Ishikawa (cell line): ENCODE data around the gene NUAK1.

Source experiments
- CEBPB ChIP-seq: IDR thresholded peaks from 2 replicates; pipeline ENCODE4 v1.6.1; 2012
- CREB1 ChIP-seq: IDR thresholded peaks from 2 replicates; pipeline ENCODE4 v1.6.1; 2012; ENCODE audit warnings: low read depth
- EGR1 ChIP-seq: IDR thresholded peaks from 2 replicates; pipeline ENCODE4 v1.6.1; 2012
- EP300 ChIP-seq: IDR thresholded peaks from 2 replicates; pipeline ENCODE4 v1.6.1; 2012; ENCODE audit warnings: borderline replicate concordance
- FOXM1 ChIP-seq: IDR thresholded peaks from 2 replicates; pipeline ENCODE4 v1.6.1; 2012; ENCODE audit warnings: low read depth, borderline replicate concordance
- NFIC ChIP-seq: IDR thresholded peaks from 2 replicates; pipeline ENCODE4 v1.6.1; 2012
- RAD21 ChIP-seq: IDR thresholded peaks from 2 replicates; pipeline ENCODE4 v1.6.1; 2012; ENCODE audit warnings: low read depth
- TAF1 ChIP-seq: IDR thresholded peaks from 2 replicates; pipeline ENCODE4 v1.6.1; 2012; ENCODE audit warnings: low read depth, mild to moderate bottlenecking
- TCF12 ChIP-seq: IDR thresholded peaks from 2 replicates; pipeline ENCODE4 v1.6.1; 2012; ENCODE audit warnings: low read depth
- TEAD4 ChIP-seq: IDR thresholded peaks from 2 replicates; pipeline ENCODE4 v1.6.1; 2012
- YY1 ChIP-seq: IDR thresholded peaks from 2 replicates; pipeline ENCODE4 v1.6.1; 2012; ENCODE audit warnings: low read depth
- ZBTB7A ChIP-seq: IDR thresholded peaks from 2 replicates; pipeline ENCODE4 v1.6.1; 2012; ENCODE audit warnings: low read depth
- TF ChIP-seq, protein P1 (sequence below): IDR thresholded peaks from 2 replicates; pipeline ENCODE4 v1.6.1; 2012
- TF ChIP-seq, protein P2 (sequence below): IDR thresholded peaks from 2 replicates; pipeline ENCODE4 v1.6.1; 2012; ENCODE audit warnings: low read depth, mild to moderate bottlenecking
- TF ChIP-seq, protein P3 (sequence below): IDR thresholded peaks from 2 replicates; pipeline ENCODE4 v1.6.1; 2012

Gene NUAK1

DNA sequence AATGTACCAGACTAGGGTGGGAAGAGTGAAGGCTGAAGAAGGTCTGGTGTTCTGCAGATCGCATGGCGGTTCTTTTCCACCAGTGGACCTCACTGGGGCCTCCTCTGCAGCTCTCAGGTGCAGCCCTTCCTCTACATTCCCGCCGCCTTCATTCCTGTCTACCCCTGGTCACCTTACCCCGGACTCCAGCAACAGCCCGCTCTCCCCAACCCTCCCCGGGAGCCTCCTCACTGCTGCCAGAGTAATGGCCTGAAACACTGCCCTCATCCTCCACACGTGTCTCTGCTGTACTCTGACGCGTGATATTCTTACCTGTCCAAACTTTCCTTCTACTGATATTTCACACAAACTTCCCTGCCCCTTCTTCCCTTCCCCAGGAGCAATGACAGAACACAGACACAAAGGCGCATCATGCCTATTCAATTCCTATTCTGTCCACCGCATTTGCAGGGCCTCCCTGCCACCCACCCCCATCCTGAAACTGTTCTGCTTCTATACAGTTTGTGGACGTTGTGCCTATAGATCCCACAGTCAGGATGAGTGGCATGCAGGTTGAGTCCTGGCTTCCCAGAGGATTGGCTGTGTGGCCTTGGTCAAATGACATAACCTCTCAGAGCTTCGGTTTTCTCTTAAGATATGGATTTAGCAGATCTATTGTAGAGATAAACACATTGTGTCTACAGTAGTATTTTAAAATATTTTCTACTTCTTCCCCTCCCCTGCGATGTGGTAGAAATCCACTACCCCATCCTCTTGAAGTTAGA lies 1.7 kb upstream of the NUAK1 start:
- TF ChIP-seq, protein P1, sequence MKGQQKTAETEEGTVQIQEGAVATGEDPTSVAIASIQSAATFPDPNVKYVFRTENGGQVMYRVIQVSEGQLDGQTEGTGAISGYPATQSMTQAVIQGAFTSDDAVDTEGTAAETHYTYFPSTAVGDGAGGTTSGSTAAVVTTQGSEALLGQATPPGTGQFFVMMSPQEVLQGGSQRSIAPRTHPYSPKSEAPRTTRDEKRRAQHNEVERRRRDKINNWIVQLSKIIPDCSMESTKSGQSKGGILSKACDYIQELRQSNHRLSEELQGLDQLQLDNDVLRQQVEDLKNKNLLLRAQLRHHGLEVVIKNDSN = no peak
- TF ChIP-seq TAF1 (no peak), TEAD4 (no peak), EGR1 (no peak), TCF12 (no peak), NFIC (no peak), CREB1 (no peak), YY1 (no peak), FOXM1 (no peak), ZBTB7A (no peak), CEBPB (no peak)
- TF ChIP-seq, protein P2, sequence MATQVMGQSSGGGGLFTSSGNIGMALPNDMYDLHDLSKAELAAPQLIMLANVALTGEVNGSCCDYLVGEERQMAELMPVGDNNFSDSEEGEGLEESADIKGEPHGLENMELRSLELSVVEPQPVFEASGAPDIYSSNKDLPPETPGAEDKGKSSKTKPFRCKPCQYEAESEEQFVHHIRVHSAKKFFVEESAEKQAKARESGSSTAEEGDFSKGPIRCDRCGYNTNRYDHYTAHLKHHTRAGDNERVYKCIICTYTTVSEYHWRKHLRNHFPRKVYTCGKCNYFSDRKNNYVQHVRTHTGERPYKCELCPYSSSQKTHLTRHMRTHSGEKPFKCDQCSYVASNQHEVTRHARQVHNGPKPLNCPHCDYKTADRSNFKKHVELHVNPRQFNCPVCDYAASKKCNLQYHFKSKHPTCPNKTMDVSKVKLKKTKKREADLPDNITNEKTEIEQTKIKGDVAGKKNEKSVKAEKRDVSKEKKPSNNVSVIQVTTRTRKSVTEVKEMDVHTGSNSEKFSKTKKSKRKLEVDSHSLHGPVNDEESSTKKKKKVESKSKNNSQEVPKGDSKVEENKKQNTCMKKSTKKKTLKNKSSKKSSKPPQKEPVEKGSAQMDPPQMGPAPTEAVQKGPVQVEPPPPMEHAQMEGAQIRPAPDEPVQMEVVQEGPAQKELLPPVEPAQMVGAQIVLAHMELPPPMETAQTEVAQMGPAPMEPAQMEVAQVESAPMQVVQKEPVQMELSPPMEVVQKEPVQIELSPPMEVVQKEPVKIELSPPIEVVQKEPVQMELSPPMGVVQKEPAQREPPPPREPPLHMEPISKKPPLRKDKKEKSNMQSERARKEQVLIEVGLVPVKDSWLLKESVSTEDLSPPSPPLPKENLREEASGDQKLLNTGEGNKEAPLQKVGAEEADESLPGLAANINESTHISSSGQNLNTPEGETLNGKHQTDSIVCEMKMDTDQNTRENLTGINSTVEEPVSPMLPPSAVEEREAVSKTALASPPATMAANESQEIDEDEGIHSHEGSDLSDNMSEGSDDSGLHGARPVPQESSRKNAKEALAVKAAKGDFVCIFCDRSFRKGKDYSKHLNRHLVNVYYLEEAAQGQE = no peak

DNA sequence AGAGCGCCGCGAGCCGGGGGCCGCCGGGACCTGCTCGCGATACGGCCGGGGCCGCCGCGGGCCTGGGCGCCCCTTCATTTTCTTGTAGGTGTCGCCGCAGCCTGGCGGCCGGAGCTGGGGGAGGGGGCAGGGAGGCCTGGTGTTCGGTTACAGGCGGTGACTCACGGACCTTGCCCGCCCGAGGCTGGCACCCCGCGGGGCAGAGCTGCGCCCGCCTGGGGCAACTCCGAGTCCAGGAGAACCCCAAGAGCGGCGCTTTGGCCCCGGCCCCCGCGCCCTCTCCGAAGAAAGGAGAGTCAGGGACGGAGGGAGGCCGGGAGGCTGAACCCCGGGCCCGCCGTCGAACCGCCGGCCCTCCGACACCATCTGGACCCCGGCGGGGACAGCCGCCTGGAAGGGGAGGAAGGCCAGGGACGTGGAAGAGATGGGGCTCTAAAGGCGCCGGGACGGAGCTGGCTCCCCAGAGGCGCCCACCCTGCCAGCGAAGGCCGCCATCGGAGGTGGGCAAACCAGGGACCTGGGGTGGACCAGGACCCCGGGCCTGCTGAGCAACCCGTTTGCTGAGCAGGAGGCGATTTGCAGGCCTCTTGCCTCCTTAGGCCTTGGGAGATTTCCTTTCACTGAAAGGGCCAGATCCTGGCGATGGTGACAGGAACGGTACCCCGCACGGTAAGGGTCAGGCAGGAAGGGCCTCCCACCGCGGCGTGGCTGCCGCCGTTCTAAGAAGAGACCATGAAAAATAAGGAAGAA lies 843 bp upstream of the NUAK1 start:
- TF ChIP-seq RAD21 (no peak), TCF12 (peak; percentile 80), TAF1 (peak; percentile 39; the same call in 1 of the 2 replicates), TEAD4 (no peak), ZBTB7A (peak; percentile 58; the same call in 1 of the 2 replicates), EP300 (peak; percentile 57; the same call in 1 of the 2 replicates), EGR1 (no peak), CEBPB (no peak), YY1 (peak; percentile 57; the same call in 1 of the 2 replicates), FOXM1 (no peak), NFIC (0 out of 2 replicates have a peak, but pooled peaks have one; percentile 23)
- TF ChIP-seq, protein P3, sequence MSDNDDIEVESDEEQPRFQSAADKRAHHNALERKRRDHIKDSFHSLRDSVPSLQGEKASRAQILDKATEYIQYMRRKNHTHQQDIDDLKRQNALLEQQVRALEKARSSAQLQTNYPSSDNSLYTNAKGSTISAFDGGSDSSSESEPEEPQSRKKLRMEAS = 0 out of 2 replicates have a peak, but pooled peaks have one; percentile 44

DNA sequence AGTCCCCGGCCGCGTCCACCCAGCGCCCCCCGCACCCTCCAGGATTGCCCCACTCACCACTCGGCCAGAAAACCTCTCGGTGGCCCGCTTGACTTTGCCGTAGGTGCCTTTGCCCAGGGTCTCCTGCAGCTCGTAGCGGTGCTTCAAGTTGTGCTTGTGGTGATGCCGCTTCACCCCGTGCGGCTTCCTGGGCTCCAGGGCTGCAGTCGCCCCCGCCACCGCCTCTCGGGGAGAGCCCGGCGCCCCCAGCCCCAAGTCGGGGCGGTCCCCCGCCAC lies 459 bp downstream of the NUAK1 start:
- no peak; the same call in 1 of the 2 replicates for TF ChIP-seq ZBTB7A
- TF ChIP-seq EGR1 = no peak
- TF ChIP-seq FOXM1 = no peak
- no peak for TF ChIP-seq CEBPB
- TF ChIP-seq TCF12 = no peak
- TF ChIP-seq, protein P3 = no peak
- no peak for TF ChIP-seq CREB1
- no peak for TF ChIP-seq TAF1
- TF ChIP-seq NFIC = no peak
- TF ChIP-seq, protein P1 = no peak

DNA sequence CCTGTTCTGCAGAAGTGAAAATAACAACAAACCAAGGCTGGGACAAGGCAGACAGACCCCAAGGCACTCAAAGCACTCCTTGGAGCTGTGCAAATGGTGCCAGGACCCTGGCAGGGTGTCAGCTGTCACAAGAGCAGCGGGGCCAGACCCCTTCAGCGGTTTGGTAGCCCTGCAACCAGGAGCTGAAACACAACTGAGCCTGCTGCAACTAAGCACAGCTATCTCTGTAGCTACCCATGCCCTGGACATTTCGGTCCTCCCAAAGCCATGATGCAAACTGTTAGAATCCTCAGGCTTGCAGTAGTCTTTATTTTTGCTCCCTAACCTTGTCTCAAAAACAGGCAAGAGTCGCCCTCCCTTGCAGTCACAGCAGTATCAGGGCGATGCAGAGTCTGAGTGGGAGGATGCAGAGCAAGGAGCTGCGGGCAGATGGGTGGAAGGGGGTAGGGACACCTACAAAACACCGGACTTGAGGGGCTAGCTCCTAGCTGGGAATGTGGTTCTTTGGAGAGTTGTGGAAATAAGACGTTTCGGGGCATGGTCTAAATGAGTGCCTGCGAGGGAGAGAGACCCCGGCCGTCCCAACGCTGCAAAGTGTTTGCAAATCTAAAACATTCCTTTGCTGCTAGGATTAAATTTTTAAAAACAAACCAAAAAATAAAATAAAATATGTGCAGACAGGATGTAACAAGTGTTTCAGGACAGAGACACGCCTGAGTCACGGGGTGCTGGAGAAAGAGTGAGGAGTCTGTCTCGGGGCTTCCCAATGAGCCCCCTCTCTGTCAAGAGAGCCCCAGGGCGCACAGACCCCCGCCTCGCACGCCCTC lies 1.0 kb downstream of the NUAK1 start:
- TF ChIP-seq ZBTB7A (no peak), EGR1 (no peak), EP300 (no peak), CREB1 (no peak), TAF1 (no peak)

DNA sequence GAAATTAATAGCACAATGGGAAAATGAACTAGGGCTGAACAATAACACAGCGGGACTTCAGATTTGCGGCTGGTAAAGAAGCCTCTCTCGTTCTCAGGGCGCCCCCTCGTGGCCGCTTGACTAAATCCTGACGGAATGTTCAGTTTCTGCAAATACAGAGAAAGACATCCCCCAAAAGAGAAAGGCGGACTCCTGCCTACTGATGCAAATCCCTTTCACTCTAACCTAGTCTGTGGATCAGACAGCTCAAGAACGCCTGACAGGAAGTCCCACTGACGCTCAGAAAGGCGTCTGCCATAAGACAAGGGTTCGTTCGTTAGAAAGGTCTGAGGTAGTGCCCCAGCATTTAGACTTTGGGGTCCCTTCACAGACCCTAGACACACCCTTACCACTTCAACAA lies 2.5 kb downstream of the NUAK1 start:
- TF ChIP-seq RAD21 = peak; percentile 93
- TF ChIP-seq NFIC = no peak
- TF ChIP-seq, protein P1 = no peak
- TF ChIP-seq TAF1 = 0 out of 2 replicates have a peak, but pooled peaks have one; percentile 24
- TF ChIP-seq CEBPB = no peak
- peak; percentile 37; the same call in 1 of the 2 replicates for TF ChIP-seq TEAD4
- no peak for TF ChIP-seq TCF12
- no peak for TF ChIP-seq YY1

DNA sequence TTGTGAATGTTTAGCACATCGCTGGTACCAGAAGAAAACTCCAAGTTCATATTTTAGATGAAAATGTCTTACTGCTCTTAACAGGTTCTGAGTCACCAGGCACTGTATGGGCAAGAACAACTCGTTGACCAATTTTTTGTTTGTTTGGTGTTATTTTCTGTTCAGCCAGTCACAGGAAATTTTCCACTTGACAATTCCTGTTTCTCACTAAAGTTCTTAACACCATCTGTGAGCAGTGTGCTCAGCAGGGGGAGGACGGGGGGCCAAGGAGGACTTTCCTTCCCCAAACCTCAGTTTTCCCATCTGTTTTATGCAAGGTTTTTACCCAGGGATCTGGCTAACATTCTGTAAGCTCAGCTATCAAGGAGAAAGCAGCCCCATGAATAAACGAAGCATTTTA lies 3.0 kb downstream of the NUAK1 start:
- TF ChIP-seq RAD21 = no peak
- TF ChIP-seq, protein P1 = no peak
- TF ChIP-seq TEAD4 = no peak
- TF ChIP-seq TAF1 = no peak
- TF ChIP-seq, protein P2 = no peak
- TF ChIP-seq TCF12 = no peak
- no peak; the same call in 1 of the 2 replicates for TF ChIP-seq EP300
- TF ChIP-seq CEBPB = no peak
- TF ChIP-seq NFIC = no peak
- TF ChIP-seq CREB1 = no peak
- TF ChIP-seq EGR1 = no peak
- TF ChIP-seq, protein P3 = no peak
- TF ChIP-seq ZBTB7A = no peak
